GM18909 (cell line): ENCODE measurements around the gene AQR.
A peak's percentile ranks its signal among the peaks of the same experiment; 100 is the strongest.

Experiments used
- ATAC-seq: cut with Tn5 transposase; IDR thresholded peaks from one replicate; pipeline ENCODE4 v1.9.1; 2021; ENCODE audit warnings: mild to moderate bottlenecking; ENCODE audit not compliant: unreplicated experiment, poor library complexity

Gene AQR

GRCh38 chr15:34969340-34970097 lies at the start of gene AQR:
Gene AQR, minus strand, starts transcription at chr15:34969742. Its CDS starts 129 bp downstream, at chr15:34969613.
- peak; percentile 98 for ATAC-seq

GRCh38 chr15:35014241-35014640 lies 44.7 kb upstream of the AQR start:
- ATAC-seq = no peak

- no peak for ATAC-seq
These were observed 43.8 kb upstream of the AQR start for GRCh38 chr15:35013370-35013769.

GRCh38 chr15:35007397-35007796 lies 37.9 kb upstream of the AQR start:
- no peak for ATAC-seq

GRCh38 chr15:35005933-35006332 lies 36.4 kb upstream of the AQR start:
- no peak for ATAC-seq

- no peak for ATAC-seq
These were observed 34.4 kb upstream of the AQR start for GRCh38 chr15:35003928-35004327.

GRCh38 chr15:35000511-35000910 lies 31.0 kb upstream of the AQR start:
- ATAC-seq = no peak

GRCh38 chr15:34999906-35000305 lies 30.4 kb upstream of the AQR start:
- ATAC-seq = no peak

- ATAC-seq = no peak
These were observed 25.4 kb upstream of the AQR start for GRCh38 chr15:34994925-34995324.

GRCh38 chr15:34993877-34994276 lies 24.3 kb upstream of the AQR start:
- peak; percentile 97 for ATAC-seq

- peak; percentile 29 for ATAC-seq
These were observed 23.9 kb upstream of the AQR start for GRCh38 chr15:34993412-34993811.

GRCh38 chr15:34988027-34988902 lies 18.7 kb upstream of the AQR start, which contains the start of gene ZNF770:
Gene ZNF770, minus strand, starts transcription at chr15:34988287. Its CDS starts 4,853 bp downstream, at chr15:34983434.
- ATAC-seq = peak; percentile 85

GRCh38 chr15:34987609-34988026 lies 18.1 kb upstream of the AQR start:
- ATAC-seq = peak; percentile 6

- no peak for ATAC-seq
These were observed 17.4 kb upstream of the AQR start for GRCh38 chr15:34986771-34987480.

GRCh38 chr15:34986326-34986725 lies 16.8 kb upstream of the AQR start:
- ATAC-seq = no peak

GRCh38 chr15:34984889-34985630 lies 15.5 kb upstream of the AQR start:
- ATAC-seq = no peak

- ATAC-seq = no peak
These were observed 7.2 kb upstream of the AQR start for GRCh38 chr15:34976743-34977142.

- ATAC-seq = no peak
These were observed 6.5 kb upstream of the AQR start for GRCh38 chr15:34976073-34976472.

GRCh38 chr15:34973512-34973911 lies 4.0 kb upstream of the AQR start:
- no peak for ATAC-seq

- ATAC-seq = peak; percentile 7
These were observed 629 bp upstream of the AQR start for GRCh38 chr15:34970098-34970643.
